HPDE6-E6E7 (cell line): Measurements from ENCODE around the gene PHACTR3.

Source experiments
- DNase-seq: peaks from one replicate; pipeline ENCODE4 v3.0.0; 2011; ENCODE audit warnings: missing footprints; ENCODE audit errors: extremely low spot score

The PHACTR3 gene

DNA sequence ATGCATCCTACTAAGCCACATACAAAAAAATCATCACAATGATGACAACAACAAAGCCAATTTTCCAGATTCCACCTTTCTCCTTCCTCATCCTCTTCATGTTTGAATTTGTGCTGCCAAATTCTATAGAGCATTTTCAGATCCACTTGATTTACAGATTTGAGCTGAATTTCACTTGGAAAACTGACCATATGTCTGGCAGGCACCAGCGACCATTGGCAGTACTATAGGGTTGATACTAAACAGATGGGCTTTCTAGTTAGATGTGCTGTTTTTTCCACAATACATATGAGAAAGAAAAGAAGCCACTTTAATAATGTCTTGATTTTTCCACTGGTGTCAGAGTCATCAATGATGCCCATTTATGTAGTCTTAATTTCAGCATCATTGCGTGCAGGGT is 127.0 kb downstream of the PHACTR3 start:
- DNase-seq: no peak

- DNase-seq: no peak
Observed at GRCh38 chr20:59733351-59733750, 129.0 kb downstream of the PHACTR3 start.

DNA sequence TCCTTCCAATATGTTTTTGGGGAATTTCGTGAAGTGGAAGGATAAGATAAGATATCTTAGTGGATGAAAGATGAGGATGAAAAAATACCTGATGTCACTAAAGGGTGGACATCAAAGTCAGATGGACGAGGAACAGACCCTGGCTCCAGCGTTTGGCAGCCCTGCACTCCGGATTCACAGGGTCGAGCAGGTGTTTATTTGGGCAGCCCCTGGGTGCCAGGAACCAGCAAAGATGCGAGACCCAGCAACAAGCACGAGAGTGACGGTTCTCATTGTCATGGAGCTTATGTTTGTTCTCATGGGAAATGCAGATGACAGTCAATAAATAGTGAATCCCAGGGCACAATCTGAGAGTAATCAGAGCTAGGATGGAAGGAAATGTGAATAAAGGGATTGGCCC is 131.1 kb downstream of the PHACTR3 start:
- DNase-seq: no peak

- DNase-seq: no peak
Observed at GRCh38 chr20:59735917-59736316, 131.6 kb downstream of the PHACTR3 start.

GRCh38 chr20:59736366-59736765 is 132.0 kb downstream of the PHACTR3 start:
- DNase-seq: no peak

- no peak for DNase-seq
Observed at GRCh38 chr20:59737073-59737666, 132.8 kb downstream of the PHACTR3 start.

- no peak for DNase-seq
Observed at GRCh38 chr20:59737816-59738215, 133.5 kb downstream of the PHACTR3 start.

- no peak for DNase-seq
Observed at GRCh38 chr20:59738851-59739250, 134.5 kb downstream of the PHACTR3 start.

DNA sequence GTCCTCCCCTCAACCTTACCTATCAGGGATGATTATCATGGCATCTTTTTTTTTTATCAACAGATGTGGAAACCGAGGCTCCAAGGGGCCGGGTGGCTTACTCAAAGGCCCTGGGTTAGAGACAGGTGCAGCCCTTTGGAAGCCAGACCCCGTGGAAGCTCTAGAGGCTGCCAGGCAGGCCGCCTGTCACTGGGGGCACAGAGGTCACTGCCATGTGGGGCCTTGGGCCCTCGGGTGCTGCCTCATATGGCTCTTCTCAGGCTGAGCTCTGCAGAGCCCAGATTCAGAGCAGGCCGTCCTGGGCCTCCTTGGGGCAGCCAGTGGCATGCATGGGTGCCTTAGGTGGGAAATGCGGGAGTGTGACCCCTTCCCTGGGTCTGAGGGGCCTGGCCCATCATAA is 136.3 kb downstream of the PHACTR3 start:
- no peak for DNase-seq

DNA sequence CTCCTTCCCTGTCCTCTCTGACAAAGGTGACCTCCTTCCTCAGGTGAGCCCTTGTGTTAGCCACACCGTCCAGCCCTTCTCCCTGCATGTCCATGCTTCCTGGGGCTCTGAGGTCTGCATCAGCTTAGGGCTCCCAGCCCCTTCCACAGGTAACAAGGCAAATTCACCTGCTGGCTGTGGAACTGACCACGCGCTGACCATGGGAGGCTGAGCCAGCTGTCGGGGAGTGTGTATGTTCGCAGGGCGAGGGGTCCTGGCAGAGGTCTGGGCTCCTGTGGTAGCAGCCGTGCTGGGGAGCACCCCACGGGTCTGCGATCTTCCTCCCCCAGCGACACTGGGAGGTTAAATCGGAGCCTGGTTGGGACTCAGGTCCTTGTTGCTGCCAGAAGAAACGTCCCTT is 136.7 kb downstream of the PHACTR3 start:
- no peak for DNase-seq

- DNase-seq: no peak
Observed at GRCh38 chr20:59742351-59743095, 138.2 kb downstream of the PHACTR3 start.

DNA sequence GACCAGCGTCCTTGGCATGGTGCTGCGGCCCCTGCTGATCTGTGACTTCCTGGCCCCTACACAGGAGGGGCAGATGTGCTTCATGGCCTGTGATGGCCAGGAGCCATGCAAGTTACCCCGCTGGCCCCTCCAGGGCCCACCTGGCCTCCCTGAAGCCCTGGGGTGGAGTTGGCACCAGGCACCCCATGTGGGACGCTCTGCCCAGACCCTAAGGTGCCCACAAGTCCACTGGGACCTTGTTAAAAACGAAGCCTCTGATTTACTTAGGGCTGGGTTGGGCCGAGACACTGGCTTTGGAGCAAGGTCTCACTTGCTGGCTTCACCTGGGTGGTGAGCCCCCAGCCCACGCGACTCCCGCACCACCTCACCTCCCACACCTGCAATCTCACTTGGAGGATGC is 139.0 kb downstream of the PHACTR3 start:
- DNase-seq: no peak

DNA sequence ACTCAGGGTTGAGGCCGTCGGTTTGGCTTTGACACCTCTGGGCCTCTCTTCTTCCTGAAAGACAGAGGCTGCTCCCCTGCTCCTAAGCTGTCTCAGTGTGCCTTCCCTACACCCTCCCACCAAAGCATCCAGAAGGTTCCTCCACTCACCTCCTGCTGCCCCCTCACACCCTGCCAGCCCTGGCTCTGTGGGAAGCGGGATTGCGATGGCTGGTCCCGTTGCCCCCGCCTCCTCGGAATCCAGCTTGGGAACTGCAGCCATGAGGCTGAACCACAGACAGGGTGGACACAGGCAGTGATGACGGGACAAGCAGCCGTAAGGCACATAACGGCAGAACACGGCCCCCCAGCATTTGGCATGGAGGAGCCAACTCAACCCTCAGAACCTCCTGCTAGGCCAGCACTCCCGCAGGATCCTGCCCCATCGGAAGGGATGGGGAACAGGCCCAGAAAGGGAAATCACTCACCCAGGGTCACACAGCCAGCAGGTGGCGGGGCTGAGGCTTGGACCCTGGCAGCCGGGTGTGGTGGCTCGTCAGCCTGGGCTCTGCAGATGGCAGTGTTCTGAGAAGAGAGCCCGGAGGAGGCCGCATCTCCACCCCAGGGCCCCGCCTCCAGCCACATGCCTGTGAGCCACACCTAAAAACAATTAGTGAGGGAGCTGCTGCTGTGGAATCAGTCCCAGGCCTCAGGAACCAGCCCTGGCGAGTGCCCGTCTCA is 139.6 kb downstream of the PHACTR3 start:
- DNase-seq: no peak

DNA sequence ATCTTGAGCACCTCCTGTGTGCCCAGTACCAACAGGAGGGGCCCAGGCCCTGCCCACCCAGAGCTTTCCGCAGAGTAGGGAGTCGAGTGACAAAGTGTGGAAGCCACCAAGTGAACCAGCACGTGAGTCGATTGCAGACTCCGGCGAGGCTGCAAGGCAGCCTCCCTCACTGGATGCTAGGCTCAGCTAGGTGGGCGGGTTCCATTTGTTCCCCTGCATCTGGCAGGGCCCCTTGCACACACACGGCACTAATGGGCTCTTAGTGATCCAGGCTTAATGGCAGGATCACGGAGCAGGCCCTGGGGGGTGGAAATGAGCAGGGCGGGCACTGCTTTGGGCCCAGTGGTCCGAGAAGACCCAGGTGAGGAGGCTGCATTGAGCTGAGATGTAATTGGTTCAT is 140.4 kb downstream of the PHACTR3 start:
- no peak for DNase-seq

- no peak for DNase-seq
Observed at GRCh38 chr20:59745201-59745600, 140.9 kb downstream of the PHACTR3 start.

- DNase-seq: no peak
Observed at GRCh38 chr20:59745716-59746115, 141.4 kb downstream of the PHACTR3 start.

- DNase-seq: no peak
Observed at GRCh38 chr20:59746155-59746554, 141.8 kb downstream of the PHACTR3 start.

- DNase-seq: no peak
Observed at GRCh38 chr20:59747671-59748515, 143.6 kb downstream of the PHACTR3 start.

GRCh38 chr20:59748619-59749191 is 144.4 kb downstream of the PHACTR3 start:
- no peak for DNase-seq

DNA sequence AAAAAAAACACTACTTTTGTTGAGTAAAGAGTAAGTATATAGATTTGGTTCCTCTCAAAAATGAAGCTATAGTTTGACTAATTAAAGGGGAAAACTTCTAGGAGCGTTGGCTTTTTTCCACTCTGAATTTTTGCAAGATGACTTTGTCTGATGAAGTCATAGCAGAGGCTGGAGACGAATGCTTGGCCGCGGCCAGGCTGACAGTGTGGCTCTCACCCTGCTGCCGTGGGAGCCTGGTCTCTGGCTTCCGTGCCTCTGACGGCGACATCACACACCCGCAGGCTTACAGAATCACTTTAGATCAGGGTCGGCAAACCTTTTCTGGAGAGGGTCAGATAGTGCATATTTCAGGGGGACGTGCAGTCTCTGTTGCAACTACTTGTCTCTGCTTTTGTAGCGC is 145.0 kb downstream of the PHACTR3 start:
- no peak for DNase-seq

- no peak for DNase-seq
Observed at GRCh38 chr20:59750209-59750840, 146.0 kb downstream of the PHACTR3 start.
